Mucosa of gallbladder (tissue), 1 donor: ENCODE measurements around the gene SRRM2. TPM values are rescaled to one million over a fixed set of nuclear protein-coding genes. Genes with fewer than 3 reads are reported as not detected.

Experiments used
- DNase-seq: peaks from one replicate; pipeline ENCODE4 v3.0.0-alpha.2; 2020; ENCODE audit warnings: low spot score
- total RNA-seq: library from RNA; stranded (reverse); gene quantifications from one replicate; pipeline ENCODE4 v1.2.1, GENCODE V29; 2021
- donor health status: DM: no; HTN: no; CAD: no.

Gene SRRM2
- total RNA-seq, 1 donor from 2014 or later, result 677 TPM

DNA sequence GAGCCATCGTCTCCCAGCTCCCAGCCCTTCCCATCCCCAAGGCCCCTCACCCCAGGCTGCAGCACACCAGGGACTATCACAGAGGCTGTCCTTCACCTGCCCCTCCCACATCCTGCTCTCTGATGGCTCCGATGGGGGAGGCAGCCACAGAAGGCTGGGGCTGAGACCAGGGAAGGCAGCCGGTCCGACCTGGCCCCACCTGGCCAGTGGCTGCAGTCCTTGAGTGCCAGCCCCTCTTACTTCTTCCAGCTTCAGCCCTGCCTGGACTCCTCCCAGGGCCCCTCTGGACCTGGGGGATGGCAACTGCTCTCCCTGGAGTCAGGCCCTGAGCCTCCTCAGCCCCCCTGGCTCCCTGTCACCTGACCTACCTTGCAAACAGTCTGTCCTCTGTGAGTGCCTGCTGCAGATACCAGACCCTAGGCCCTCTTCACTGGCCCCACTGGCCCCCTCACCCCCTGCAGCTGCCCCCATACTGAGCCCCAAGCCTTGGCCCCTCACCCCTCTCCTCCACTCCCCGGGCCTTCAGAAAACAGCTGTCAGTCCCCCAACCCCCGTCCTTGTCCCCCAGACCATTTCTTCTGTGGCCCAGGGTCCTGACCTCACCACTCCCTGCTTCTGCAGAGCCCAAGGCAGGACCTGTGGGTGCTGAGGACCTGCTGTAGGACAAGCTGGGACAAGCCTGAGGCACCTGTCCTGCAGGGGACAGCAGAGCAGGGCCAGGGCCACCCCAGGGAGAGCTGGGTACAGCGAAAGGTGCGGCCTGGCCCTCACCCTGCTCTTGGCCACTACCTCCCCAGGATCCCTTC lies 12.6 kb upstream of the SRRM2 start:
- no peak for DNase-seq

DNA sequence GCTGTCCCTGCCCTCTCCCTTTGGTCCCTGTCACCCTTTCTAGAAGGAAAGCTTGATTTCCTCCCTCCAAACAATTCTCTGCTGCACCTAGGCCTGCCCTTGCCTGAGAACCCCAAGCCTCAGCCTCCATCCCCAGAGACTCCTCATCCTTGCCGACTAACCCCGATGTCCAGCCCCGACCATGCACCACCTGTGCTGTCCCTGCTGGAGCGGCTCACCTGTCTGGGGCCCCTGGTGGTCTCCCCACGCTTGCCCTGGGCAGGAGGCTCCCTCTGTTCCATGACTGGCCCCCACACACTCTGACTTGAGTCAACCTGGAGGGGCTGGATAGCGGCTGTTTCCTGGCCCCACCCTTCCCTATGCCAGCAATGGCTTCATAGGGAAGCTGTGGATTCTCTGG lies 12.0 kb upstream of the SRRM2 start:
- DNase-seq, result no peak

DNA sequence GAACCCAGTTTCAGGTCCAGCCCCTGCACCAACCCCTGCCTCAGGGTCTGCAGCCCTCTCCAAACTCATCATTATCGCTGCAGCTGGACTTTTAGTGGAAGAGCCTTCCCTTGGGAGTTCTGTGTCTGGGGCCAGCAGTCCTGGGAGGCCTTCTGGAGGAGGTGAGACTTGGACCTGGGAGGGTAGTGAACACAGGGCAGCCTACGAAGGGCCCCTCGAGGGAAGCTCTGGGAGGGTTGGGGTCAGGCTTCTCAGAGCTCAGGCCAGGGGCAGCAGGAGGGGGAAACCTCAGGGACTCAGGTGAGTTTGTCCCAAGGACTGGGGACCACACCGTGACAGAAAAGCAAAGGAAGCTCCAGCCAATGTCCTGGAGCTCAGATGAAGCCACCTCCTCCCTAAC lies 11.3 kb upstream of the SRRM2 start:
- no peak for DNase-seq

DNA sequence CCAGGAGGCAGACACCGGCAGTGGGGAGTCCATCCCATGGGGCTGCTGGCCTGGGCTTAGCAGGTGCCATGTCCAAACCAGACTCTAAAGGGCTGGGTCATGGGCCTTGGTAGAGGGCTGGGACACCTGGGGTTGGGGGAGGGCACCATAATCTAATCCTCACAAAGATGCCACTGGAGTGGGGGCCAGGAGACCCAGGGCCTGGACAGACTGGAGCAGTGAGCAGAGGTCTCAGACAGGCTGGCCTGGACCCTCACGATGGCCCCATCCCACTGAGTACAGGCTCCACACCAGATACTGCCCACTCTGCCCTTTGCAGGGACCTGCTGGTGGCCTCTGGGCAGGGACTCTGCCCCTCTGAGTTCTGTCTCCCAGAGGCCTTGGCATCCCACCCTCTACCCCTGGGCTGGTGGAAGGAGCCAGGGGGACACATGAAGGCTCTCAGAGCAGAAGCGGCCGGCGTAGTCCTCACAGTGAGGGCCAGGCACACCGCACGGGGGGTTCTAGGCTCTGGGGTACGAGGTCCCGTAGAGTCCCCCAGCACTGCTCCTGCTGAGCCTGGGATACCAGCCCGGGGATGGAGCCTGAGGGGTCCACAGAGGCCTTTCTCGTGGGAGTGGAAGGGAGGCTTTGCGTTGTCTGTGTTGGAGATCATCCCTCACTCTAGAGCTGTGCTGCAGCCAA lies 10.0 kb upstream of the SRRM2 start:
- DNase-seq, result no peak

- no peak for DNase-seq
Measured at GRCh38 chr16:2743007-2743810, 9.2 kb upstream of the SRRM2 start.

DNA sequence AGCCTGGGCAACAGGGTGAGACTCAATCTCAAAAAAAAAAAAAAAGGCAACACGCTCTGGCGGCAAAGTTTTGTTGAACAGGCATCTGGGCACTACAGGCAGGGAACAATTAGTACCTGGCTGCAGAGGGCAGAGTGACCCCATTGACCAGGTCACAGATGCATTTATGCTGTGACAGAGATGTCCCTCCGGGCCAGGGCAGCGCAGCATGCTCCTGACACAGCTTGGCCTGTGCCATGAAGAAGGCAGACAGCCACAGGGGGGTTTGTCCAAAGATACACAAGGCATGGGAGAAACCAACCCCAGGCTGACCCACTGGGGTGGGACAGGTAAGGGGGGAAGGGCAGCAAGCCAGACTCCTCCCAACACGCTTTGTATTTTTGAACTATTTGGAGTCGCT lies 7.7 kb upstream of the SRRM2 start:
- DNase-seq, result no peak

- no peak for DNase-seq
Measured at GRCh38 chr16:2745116-2745890, 7.1 kb upstream of the SRRM2 start.

- no peak for DNase-seq
Measured at GRCh38 chr16:2745961-2746360, 6.5 kb upstream of the SRRM2 start.

DNA sequence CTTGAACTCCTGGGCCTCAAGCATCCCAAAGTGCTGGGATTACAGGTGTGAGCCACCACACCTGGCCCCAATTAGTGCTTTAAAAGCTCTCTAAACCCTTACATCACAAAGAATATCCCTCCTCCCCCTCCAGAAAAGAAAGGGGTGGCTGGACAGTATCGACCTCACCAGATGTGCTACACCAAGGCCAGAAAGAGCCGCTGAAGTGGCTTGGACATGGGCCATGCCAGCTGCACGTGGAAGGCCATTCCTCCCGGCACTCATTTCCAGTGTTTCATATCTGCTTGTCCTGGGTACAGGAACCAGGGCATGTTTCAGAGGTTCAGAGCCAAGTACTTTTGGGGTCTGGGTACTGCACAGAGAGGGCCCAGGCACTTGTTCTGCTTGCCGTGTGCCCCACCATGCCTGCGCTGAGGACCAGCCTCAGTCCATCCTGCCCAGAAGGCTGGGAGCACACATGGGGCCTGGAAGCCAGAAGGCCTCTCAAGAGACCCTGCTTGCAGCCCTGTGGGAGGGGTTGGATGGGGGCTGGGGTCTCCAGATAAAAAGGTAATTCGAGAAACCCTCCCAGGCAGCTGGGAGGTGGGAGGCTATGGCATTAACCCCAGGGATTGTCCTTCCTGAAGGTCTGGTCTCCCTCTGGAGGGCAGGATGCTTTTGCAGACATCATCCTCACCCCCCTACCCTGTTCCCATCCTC lies 3.5 kb upstream of the SRRM2 start:
- no peak for DNase-seq

DNA sequence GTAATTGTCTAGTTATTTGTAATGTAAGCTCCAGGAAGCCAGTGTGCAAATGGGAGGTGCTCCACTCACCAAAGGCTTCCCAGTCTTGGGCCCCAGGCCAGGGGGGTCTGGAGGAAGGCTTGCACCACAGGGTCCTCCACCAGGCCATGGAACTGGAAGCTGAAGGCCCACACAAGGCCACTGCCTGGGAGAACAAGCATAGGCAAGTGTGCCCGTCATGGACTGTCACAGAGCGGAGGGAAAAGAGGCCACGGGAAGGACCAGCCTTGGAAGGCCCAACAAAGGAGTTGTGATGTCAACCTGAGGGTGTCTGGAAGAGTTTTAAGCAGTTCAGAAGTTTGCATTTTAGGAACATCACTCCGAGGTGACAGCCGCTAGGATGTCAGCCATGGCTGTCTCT lies 3.0 kb upstream of the SRRM2 start:
- no peak for DNase-seq

GRCh38 chr16:2749936-2750335 lies 2.5 kb upstream of the SRRM2 start:
- DNase-seq, result no peak

DNA sequence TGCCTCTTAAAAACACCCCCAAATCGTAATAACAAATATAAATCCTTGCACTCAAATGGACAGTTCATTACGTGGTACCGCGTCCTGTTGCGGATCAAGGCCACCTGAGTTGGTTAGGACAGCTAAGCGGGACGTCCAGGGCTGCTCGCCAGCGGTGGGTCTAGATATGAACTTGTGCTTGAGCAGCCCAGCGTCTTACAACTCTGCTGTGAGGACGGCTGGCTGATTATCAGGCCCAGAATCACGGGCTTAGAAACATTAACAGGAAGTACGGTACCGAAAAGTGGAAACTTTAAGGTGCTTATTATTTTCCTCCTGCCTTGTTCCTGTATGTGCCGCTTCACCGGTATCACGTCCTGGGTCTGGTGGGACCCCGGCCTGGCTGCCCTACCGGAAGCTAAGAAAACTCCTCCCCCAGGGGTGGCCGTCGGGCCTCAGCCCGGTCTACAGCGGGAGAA lies 832 bp upstream of the SRRM2 start:
- DNase-seq, result peak; percentile 17

DNA sequence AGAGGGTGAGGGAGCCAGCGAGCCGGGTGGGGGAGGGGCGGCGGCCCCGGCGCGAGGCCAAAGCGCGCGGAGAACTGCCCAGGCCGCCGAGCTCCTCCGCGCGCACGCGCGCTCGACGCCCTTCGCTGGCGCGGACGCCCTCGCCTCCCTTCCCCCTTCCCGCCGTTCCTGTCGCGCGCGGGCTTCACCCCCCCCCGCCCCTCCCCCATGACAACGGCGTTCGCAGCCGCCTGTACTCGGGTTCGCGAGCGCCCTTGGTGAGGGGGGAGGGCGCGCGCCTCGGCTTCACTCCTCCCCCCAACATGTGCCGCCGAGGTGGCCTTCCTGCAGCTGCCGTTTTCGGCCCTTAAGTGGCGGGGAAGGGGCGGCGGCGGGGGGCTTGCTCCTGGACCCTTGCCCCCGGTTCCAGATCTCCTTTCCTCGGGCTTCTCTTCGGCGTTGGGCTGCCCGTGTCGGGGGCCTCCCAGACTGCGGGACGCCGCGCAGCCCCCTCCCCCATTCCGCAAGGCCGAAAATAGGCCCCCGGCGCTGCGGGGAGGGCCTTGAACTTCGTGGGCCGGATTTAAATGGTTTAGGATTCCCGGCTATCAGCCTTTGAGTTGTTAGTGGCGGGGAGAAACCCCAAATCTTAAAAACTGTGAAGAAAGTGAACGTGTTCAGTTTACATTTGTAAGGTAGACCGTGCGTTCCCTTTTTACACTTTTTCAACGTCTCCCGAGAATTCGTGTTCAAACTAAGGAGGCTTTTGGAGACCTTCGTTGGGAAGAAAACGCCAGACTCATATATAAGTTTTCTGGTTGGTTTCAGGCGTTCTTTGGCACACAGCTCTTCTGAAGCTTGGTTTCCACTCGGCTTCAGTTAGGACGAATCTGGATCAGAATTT lies 653 bp downstream of the SRRM2 start:
- peak; percentile 86 for DNase-seq

GRCh38 chr16:2753733-2754020 lies 1.2 kb downstream of the SRRM2 start:
- no peak for DNase-seq

- DNase-seq, result no peak
Measured at GRCh38 chr16:2755158-2755557, 2.7 kb downstream of the SRRM2 start.

GRCh38 chr16:2756288-2757015 lies 4.0 kb downstream of the SRRM2 start:
- no peak for DNase-seq

GRCh38 chr16:2757344-2757743 lies 4.9 kb downstream of the SRRM2 start:
- no peak for DNase-seq

DNA sequence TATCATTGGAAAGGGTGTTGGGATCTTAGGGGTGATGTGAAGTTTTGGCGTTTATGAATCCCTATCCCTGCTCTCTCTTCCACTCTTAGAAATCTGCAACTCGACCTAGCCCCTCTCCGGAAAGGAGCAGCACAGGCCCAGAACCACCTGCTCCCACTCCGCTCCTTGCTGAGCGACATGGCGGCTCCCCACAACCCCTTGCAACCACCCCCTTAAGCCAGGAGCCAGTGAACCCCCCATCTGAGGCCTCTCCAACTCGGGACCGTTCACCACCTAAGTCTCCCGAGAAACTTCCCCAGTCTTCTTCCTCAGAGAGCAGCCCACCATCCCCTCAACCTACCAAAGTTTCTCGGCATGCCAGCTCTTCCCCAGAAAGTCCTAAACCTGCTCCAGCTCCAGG lies 9.0 kb downstream of the SRRM2 start:
- DNase-seq, result no peak

GRCh38 chr16:2761886-2762583 lies 9.6 kb downstream of the SRRM2 start:
- DNase-seq, result no peak
